Astrocyte (in vitro differentiated cells and primary cell): ENCODE measurements around the gene TXNDC9. TPM values are rescaled to one million over a fixed set of nuclear protein-coding genes. Genes with fewer than 3 reads are reported as not detected.

Experiments used
- DNase-seq: peaks from one replicate; pipeline ENCODE4 v3.0.0-alpha.2; 2010; ENCODE audit warnings: low read depth
- FAIRE-seq: peaks from 2 replicates; lab custom pipeline; 2011; peaks lifted over from hg19 to GRCh38; lab: Jason Lieb, UNC
- H2AFZ ChIP-seq: 2 replicates; pipeline ENCODE4 v1.6.0; 2012; ENCODE audit warnings: low read depth, low read length, inconsistent platforms
- H3K27ac ChIP-seq: 2 replicates; pipeline ENCODE4 v1.5.1; 2011; ENCODE audit warnings: low read depth, low read length, inconsistent platforms
- H3K27me3 ChIP-seq: 2 replicates; pipeline ENCODE4 v1.6.0; 2011; ENCODE audit warnings: low read length, inconsistent platforms; ENCODE audit not compliant: insufficient read depth
- H3K36me3 ChIP-seq: 2 replicates; pipeline ENCODE4 v1.5.1; 2011; ENCODE audit warnings: low read length, inconsistent platforms; ENCODE audit not compliant: insufficient read depth
- H3K4me1 ChIP-seq: 2 replicates; pipeline ENCODE4 v1.5.1; 2011; ENCODE audit warnings: low read length, inconsistent platforms; ENCODE audit not compliant: insufficient read depth
- H3K4me2 ChIP-seq: 2 replicates; pipeline ENCODE4 v1.6.0; 2012; ENCODE audit warnings: low read length, inconsistent platforms
- H3K4me3 ChIP-seq: 2 replicates; pipeline ENCODE4 v1.5.1; 2011; ENCODE audit warnings: low read depth, mild to moderate bottlenecking, low read length, inconsistent platforms; ENCODE audit not compliant: insufficient read depth
- H3K79me2 ChIP-seq: 2 replicates; pipeline ENCODE4 v1.6.0; 2012; ENCODE audit warnings: mild to moderate bottlenecking, low read length, inconsistent platforms; ENCODE audit not compliant: insufficient read depth
- H3K9ac ChIP-seq: 2 replicates; pipeline ENCODE4 v1.6.0; 2012; ENCODE audit warnings: mild to moderate bottlenecking, low read length, inconsistent platforms
- H3K9me3 ChIP-seq: 2 replicates; pipeline ENCODE4 v1.5.1; 2012; ENCODE audit warnings: low read depth, mild to moderate bottlenecking, low read length, inconsistent platforms; ENCODE audit not compliant: insufficient read depth
- H4K20me1 ChIP-seq: 2 replicates; pipeline ENCODE4 v1.6.0; 2012; ENCODE audit warnings: low read length, inconsistent platforms; ENCODE audit not compliant: insufficient read depth
- H3K27ac Mint-ChIP-seq: one replicate; pipeline ENCODE4 v1.8.0; 2021; ENCODE audit warnings: mild to moderate bottlenecking, mixed read lengths; ENCODE audit not compliant: unreplicated experiment
- H3K27me3 Mint-ChIP-seq: one replicate; pipeline ENCODE4 v1.8.0; 2021; ENCODE audit warnings: low read depth, mixed read lengths; ENCODE audit not compliant: unreplicated experiment
- H3K36me3 Mint-ChIP-seq: one replicate; pipeline ENCODE4 v1.8.0; 2021; ENCODE audit warnings: low read depth, mixed read lengths; ENCODE audit not compliant: unreplicated experiment
- H3K4me1 Mint-ChIP-seq: one replicate; pipeline ENCODE4 v1.8.0; 2021; ENCODE audit warnings: low read depth, mixed read lengths; ENCODE audit not compliant: unreplicated experiment
- H3K4me3 Mint-ChIP-seq: one replicate; pipeline ENCODE4 v1.8.0; 2021; ENCODE audit warnings: mild to moderate bottlenecking, moderate library complexity, mixed read lengths; ENCODE audit not compliant: unreplicated experiment
- H3K9me3 Mint-ChIP-seq: one replicate; pipeline ENCODE4 v1.8.0; 2021; ENCODE audit warnings: mild to moderate bottlenecking, mixed read lengths; ENCODE audit not compliant: unreplicated experiment
- EZH2 ChIP-seq: IDR thresholded peaks from 2 replicates; pipeline ENCODE4 v1.6.1; 2012; ENCODE audit warnings: mild to moderate bottlenecking, low read length, inconsistent platforms; ENCODE audit not compliant: insufficient read depth
- total RNA-seq: library from RNA; stranded (reverse); gene quantifications from 2 replicates; pipeline ENCODE4 v1.2.1, GENCODE V29; 2021
- TF ChIP-seq, protein P1 (sequence below): IDR thresholded peaks from 2 replicates; pipeline ENCODE4 v1.5.1; 2011; ENCODE audit warnings: low read depth, mild to moderate bottlenecking, inconsistent platforms, low read length, moderate library complexity; ENCODE audit not compliant: insufficient read depth

The TXNDC9 gene
- total RNA-seq, 1 donor from 2014 or later, result 48.3 TPM

- H3K27me3 Mint-ChIP-seq, result no peaks in the 10 kb centered on the region
- Histone ChIP-seq H3K4me2 (no peak overlapping the region), H4K20me1 (peaks cover 69% of the 10 kb centered on the region), H3K27ac (no peak overlapping the region), H3K9ac (no peak overlapping the region), H3K9me3 (no peaks in the 10 kb centered on the region), H3K4me3 (no peak overlapping the region), H3K4me1 (no peaks in the 10 kb centered on the region), H3K27me3 (no peaks in the 10 kb centered on the region), H2AFZ (no peak overlapping the region), H3K79me2 (peaks cover 90% of the 10 kb centered on the region), H3K36me3 (no peaks in the 10 kb centered on the region)
- DNase-seq, result no peak
- H3K4me3 Mint-ChIP-seq, result no peak overlapping the region
- peaks cover 13% of the 10 kb centered on the region for H3K4me1 Mint-ChIP-seq
- H3K27ac Mint-ChIP-seq, result no peak overlapping the region
- H3K9me3 Mint-ChIP-seq, result no peaks in the 10 kb centered on the region
- no peak for FAIRE-seq
- H3K36me3 Mint-ChIP-seq, result no peaks in the 10 kb centered on the region
- no peak for TF ChIP-seq EZH2
- TF ChIP-seq, protein P1, sequence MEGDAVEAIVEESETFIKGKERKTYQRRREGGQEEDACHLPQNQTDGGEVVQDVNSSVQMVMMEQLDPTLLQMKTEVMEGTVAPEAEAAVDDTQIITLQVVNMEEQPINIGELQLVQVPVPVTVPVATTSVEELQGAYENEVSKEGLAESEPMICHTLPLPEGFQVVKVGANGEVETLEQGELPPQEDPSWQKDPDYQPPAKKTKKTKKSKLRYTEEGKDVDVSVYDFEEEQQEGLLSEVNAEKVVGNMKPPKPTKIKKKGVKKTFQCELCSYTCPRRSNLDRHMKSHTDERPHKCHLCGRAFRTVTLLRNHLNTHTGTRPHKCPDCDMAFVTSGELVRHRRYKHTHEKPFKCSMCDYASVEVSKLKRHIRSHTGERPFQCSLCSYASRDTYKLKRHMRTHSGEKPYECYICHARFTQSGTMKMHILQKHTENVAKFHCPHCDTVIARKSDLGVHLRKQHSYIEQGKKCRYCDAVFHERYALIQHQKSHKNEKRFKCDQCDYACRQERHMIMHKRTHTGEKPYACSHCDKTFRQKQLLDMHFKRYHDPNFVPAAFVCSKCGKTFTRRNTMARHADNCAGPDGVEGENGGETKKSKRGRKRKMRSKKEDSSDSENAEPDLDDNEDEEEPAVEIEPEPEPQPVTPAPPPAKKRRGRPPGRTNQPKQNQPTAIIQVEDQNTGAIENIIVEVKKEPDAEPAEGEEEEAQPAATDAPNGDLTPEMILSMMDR, result no peak
Measured at GRCh38 chr2:99340669-99341236, 4.6 kb upstream of the TXNDC9 start.

DNA sequence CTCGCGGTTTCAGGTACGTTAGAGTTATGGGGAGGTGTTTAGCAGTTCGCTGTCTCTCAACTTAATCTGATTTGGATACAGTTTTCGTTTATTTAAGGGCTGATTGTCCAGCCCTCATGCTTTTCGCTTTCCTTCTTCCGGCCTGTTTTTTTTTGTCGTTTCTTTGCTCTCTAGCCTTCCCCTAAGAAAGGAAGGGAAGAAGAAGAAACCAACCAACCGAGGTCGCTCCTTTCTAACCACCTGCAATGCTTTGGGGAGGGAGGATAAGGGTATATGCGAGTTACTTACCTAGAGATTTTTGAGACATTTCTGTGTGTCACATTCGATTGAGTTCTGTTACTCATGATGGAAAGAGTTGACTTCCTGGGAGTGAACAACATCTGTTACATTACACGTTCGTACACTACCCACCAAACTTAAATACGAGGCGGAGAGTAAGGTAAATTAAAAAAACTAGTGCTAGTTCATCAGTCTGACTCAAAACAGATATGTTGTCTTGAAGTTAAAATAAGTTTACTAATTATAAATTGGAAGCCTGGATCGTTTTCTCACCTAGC, 2.0 kb upstream of the TXNDC9 start:
- peaks cover 63% of the 10 kb centered on the region for H4K20me1 ChIP-seq

More for the DNA sequence above, 2.0 kb upstream of the TXNDC9 start:
- H3K4me3 Mint-ChIP-seq, result no peak overlapping the region
- Histone ChIP-seq H3K79me2 (peaks cover 90% of the 10 kb centered on the region), H3K27me3 (no peaks in the 10 kb centered on the region), H3K9ac (peak overlapping the region; percentile 93), H3K27ac (peak overlapping the region; percentile 82), H2AFZ (peak overlapping the region; percentile 89), H3K4me3 (peak overlapping the region; percentile 95), H3K4me2 (peak overlapping the region; percentile 95), H3K9me3 (no peaks in the 10 kb centered on the region), H3K36me3 (no peaks in the 10 kb centered on the region), H3K4me1 (peaks cover 10% of the 10 kb centered on the region)
- DNase-seq (peak; percentile 4), FAIRE-seq (no peak)
- H3K27ac Mint-ChIP-seq, result no peak overlapping the region
- H3K27me3 Mint-ChIP-seq, result no peaks in the 10 kb centered on the region
- H3K9me3 Mint-ChIP-seq, result no peaks in the 10 kb centered on the region
- TF ChIP-seq, protein P1, result no peak
- no peak for TF ChIP-seq EZH2
- peaks cover 21% of the 10 kb centered on the region for H3K4me1 Mint-ChIP-seq
- H3K36me3 Mint-ChIP-seq, result no peaks in the 10 kb centered on the region
